GM19324 (cell line): ENCODE results near the gene ANKMY1.

Source experiments
- ATAC-seq: cut with Tn5 transposase; IDR thresholded peaks from one replicate; pipeline ENCODE4 v1.9.1; 2021; ENCODE audit warnings: mild to moderate bottlenecking, moderate library complexity; ENCODE audit not compliant: unreplicated experiment, low FRiP score

ANKMY1 gene

GRCh38 chr2:240582781-240583180 lies 25.0 kb upstream of the ANKMY1 start:
- ATAC-seq: no peak

GRCh38 chr2:240581811-240582210 lies 24.0 kb upstream of the ANKMY1 start:
- ATAC-seq: no peak

GRCh38 chr2:240579771-240580614 lies 22.2 kb upstream of the ANKMY1 start:
- ATAC-seq: peak; percentile 35

- no peak for ATAC-seq
Observed at GRCh38 chr2:240579071-240579762, 21.4 kb upstream of the ANKMY1 start.

- no peak for ATAC-seq
Observed at GRCh38 chr2:240578488-240578887, 20.7 kb upstream of the ANKMY1 start.

GRCh38 chr2:240578110-240578450 lies 20.3 kb upstream of the ANKMY1 start:
- no peak for ATAC-seq

GRCh38 chr2:240577281-240578109 lies 19.7 kb upstream of the ANKMY1 start:
- no peak for ATAC-seq

GRCh38 chr2:240576436-240577205 lies 18.8 kb upstream of the ANKMY1 start:
- no peak for ATAC-seq

- ATAC-seq: no peak
Observed at GRCh38 chr2:240576036-240576435, 18.2 kb upstream of the ANKMY1 start.

GRCh38 chr2:240575101-240575965 lies 17.5 kb upstream of the ANKMY1 start:
- no peak for ATAC-seq

GRCh38 chr2:240574386-240575100 lies 16.8 kb upstream of the ANKMY1 start:
- no peak for ATAC-seq

- ATAC-seq: no peak
Observed at GRCh38 chr2:240573516-240574385, 16.0 kb upstream of the ANKMY1 start.

- no peak for ATAC-seq
Observed at GRCh38 chr2:240573071-240573515, 15.3 kb upstream of the ANKMY1 start.

GRCh38 chr2:240572141-240573031 lies 14.6 kb upstream of the ANKMY1 start:
- ATAC-seq: no peak

- no peak for ATAC-seq
Observed at GRCh38 chr2:240571314-240571973, 13.7 kb upstream of the ANKMY1 start.
